Measurements from ENCODE around the gene EIPR1.

DNA sequence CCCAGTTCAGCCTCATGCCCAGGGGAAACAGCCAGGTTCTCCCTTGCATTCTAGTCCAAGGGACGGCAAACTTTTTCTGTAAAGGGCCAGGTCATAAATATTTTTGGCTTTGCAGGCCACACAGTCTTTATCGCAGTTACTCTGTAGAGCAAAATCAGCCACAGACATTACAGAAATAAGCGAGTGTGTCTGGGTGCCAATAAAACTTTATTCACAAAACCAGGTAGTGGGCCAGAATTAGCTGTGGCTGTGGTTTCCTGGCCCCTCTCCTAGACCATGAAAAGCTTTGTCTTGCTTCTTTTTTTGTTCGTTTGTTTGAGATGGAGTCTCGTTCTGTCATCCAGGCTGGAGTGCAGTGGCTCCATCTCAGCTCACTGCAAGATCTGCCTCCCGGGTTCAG is 80.1 kb downstream of the EIPR1 start:
- TF ChIP-seq, protein P1, sequence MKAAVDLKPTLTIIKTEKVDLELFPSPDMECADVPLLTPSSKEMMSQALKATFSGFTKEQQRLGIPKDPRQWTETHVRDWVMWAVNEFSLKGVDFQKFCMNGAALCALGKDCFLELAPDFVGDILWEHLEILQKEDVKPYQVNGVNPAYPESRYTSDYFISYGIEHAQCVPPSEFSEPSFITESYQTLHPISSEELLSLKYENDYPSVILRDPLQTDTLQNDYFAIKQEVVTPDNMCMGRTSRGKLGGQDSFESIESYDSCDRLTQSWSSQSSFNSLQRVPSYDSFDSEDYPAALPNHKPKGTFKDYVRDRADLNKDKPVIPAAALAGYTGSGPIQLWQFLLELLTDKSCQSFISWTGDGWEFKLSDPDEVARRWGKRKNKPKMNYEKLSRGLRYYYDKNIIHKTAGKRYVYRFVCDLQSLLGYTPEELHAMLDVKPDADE (IDR thresholded peaks at IDR 0.05): no peak
- TF ChIP-seq, protein P2, sequence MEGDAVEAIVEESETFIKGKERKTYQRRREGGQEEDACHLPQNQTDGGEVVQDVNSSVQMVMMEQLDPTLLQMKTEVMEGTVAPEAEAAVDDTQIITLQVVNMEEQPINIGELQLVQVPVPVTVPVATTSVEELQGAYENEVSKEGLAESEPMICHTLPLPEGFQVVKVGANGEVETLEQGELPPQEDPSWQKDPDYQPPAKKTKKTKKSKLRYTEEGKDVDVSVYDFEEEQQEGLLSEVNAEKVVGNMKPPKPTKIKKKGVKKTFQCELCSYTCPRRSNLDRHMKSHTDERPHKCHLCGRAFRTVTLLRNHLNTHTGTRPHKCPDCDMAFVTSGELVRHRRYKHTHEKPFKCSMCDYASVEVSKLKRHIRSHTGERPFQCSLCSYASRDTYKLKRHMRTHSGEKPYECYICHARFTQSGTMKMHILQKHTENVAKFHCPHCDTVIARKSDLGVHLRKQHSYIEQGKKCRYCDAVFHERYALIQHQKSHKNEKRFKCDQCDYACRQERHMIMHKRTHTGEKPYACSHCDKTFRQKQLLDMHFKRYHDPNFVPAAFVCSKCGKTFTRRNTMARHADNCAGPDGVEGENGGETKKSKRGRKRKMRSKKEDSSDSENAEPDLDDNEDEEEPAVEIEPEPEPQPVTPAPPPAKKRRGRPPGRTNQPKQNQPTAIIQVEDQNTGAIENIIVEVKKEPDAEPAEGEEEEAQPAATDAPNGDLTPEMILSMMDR (conservative IDR thresholded peaks at IDR 0.05; ENCODE audit: low read depth in 2 of 2): no peak
- no peak for TF ChIP-seq EZH2phosphoT487 (IDR thresholded peaks at IDR 0.05; ENCODE audit: unreplicated experiment)
